Stimulated activated CD8-positive, alpha-beta memory T cell treated with anti-CD3 and anti-CD28 coated beads, Interleukin-4, amount 100 ng/mL, for 48 hours (primary cell): ENCODE measurements around the gene MRPS15.

Source experiments
- DNase-seq: peaks from one replicate; pipeline ENCODE4 v3.0.0-alpha.2; 2020

Gene MRPS15

DNA sequence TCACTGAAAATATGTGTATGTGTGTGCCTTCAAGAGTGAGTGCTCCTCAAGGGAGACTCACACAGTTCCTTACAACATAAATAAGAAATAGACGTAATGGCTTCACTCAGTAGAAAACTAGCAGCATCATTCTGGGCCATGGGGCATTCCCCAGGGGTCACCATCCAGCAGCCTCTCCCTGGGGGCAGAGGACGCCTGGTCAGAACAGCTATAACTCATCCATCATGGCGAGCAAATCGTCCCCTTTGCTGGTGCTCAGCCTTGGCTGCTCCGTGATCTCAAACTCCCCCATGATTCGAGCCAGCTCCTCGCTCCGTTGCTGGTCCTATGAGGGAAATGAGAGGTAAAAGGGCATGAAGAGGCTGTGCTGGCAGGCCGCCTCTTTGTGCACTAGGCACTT is 46.3 kb downstream of the MRPS15 start:
- no peak for DNase-seq

DNA sequence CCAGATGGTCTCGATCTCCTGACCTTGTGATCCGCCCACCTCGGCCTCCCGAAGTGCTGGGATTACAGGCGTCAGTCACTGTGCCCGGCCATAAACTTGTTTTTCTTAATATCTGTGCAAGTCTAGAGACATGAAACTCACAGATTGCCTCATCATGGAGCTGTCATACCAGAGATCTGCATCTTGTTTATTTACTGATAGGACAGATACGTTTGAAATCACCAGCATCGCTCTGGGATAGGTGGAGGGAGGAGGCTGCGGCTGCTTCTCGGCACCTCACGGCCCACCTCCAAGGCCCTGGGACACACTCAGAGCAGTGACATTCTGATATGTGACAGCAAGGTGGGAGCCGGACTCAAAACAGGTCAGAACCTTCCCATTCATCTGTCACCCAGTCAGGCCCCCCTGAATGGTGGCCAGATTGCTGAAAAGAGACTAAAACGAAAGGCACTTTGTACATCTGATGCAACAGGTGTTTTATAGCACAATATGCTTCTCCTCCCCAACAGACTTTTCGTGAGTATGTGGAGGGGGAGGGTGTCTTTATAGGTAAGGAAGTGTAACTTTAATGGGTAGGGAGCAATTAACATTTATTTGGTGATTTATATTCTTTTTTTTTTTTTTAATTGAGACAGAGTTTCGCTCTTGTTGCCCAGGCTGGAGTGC is 48.4 kb downstream of the MRPS15 start:
- DNase-seq: no peak

DNA sequence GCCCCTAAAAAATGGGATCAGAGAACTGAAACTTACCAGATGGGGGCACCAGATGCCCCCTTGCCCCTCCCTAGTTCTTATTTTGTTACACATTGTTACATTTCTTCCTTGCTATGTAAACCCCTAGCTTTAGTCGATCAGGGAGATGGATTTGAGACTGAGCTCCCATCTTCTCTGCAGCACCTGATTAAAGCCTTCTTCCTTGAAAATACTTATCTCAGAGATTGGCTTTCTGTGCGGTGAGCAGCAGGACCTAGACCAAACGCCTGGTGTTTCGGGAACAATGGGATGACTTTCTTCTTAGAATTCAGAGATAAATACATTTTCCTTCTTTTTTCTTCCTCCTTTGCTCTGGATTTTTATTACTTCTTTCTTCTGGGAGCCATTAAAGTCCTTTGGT is 49.8 kb downstream of the MRPS15 start:
- no peak for DNase-seq

DNA sequence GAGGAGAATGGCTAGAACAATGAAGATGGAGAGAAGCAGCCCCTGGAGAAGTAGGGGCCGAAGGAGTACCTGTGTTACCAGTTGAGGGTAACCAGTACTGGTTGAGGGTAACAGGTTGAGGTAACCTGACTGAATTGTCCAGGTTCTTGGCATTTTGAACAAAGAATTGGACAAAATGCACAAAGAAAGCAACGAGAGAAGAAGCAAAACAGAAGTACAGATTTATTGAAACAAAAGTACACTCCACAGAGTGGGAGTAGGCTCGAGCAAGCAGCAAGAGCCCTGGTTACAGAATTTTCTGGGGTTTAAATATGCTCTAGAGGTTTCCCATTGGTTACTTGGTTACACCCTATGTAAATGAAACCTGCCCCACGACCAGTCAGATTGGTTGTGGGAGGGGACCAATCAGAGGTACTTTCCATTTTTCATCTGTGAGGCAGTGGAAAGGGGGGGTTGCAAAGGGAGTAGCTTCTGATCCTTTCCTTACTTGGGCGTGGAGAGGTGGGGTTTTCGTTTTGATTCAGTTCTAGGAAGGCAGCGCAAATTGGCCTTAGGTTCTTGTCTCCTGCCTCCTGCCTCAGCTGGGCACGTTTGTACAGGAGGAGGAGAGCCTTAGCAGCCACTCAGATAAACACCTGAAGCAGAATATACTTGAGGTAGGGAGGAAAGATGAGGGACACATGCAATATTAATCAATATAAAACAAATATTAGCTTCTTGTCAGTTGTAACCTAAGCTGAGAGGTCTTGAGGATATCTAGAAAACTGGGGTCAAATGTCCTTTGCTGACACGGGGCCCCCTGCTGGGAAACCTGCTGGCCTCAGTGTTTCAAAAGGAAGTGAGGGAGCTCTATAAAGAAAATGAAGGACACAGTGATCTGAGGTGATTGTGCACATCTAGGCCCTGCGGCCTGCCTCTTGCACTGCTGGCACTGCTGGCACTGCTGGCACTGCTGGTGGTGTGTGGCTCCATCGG is 52.2 kb downstream of the MRPS15 start:
- peak; percentile 65 for DNase-seq

DNA sequence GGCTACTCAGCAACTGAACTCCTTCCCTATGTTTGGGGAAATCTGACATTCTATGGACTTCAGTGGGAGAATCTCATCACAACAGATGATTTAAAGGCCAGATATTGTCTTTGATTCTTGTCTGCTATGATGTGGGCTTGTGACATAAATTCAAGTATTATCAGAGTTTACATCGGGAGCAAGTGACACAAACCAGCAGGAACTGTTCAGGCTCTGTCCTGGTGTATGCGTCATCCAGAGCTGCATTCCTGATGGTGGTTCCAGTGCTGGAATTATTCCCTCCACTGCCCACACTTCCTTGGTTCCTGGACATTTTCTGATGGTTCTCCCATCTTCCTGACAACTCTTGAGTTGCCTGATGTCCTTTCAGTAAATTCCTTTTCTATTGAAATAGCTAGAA is 55.7 kb downstream of the MRPS15 start:
- DNase-seq: no peak

DNA sequence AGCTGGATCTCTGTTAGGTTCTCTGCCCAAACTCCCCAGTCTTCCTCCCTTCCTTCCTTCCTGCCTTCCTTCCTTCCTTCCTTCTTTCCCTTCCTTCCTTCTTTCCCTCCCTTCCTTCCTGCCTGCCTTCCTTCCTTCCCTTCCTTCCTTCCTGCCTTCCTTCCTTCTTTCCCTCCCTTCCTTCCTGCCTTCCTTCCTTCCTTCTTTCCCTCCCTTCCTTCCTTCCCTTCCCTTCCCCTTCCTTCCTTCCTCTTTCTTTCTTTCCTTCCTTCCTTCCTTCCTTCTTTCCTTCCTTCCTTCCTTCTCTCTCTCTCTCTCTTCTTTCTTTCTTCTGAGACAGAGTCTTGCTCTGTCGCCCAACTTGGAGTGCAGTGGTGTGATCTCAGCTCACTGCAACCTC is 57.7 kb downstream of the MRPS15 start:
- no peak for DNase-seq
